OCI-LY1 (cell line): ENCODE measurements around the gene DAO.

Experiments
- CTCF ChIP-seq: fragments of 200-600 bp; sonication (generic), shearing (Covaris generic); IDR thresholded peaks from 2 replicates; pipeline ENCODE4 v1.5.1; 2017; ENCODE audit warnings: mild to moderate bottlenecking, antibody characterized with exemption, low read length, moderate library complexity, mixed read lengths
- EZH2 ChIP-seq: fragments of 200-600 bp; sonication (generic), shearing (Covaris generic); IDR thresholded peaks from 2 replicates; pipeline ENCODE4 v1.8.0; 2017; ENCODE audit warnings: borderline replicate concordance, mixed run types, mild to moderate bottlenecking, antibody characterized with exemption, low read length, moderate library complexity, mixed read lengths

- TF ChIP-seq CTCF: no peak
- no peak for TF ChIP-seq EZH2
Observed at GRCh38 chr12:108853426-108853825, 26.5 kb upstream of the DAO start.
